Right ventricle myocardium inferior (tissue), 1 donor: Measurements from ENCODE around the gene PIGQ. TPM values are rescaled to one million over a fixed set of nuclear protein-coding genes. Genes with fewer than 3 reads are reported as not detected.

ENCODE experiments used
- ATAC-seq: fragments of 200-7000 bp; cut with Tn5 transposase; one replicate; pipeline ENCODE4 v1.9.1; 2020; ENCODE audit warnings: mild to moderate bottlenecking, moderate library complexity
- DNase-seq: peaks from one replicate; pipeline ENCODE4 v3.0.0; 2021; ENCODE audit errors: missing footprints
- intact Hi-C: fragments of 100-400 bp; cut with DNase I; formaldehyde crosslinking; loops from one replicate; pipeline ENCODE4 v1.11.0; 2022
- total RNA-seq: library from RNA; stranded (reverse); fragmentation: NEBNext Ultra II Directional; extraction: Animal tissue kit (Norgen Biotek cat#: 25700); gene quantifications from one replicate; pipeline ENCODE4 v1.2.1, GENCODE V29; 2021
- donor health status: DM: no; HTN: yes; CAD: no; lungs with severe emphysema.

PIGQ gene
- total RNA-seq, 1 donor from 2014 or later: 16.6 TPM

GRCh38 chr16:563072-563644 lies 6.6 kb upstream of the PIGQ start:
- DNase-seq (no peak), ATAC-seq (no peak)
- intact Hi-C loops: no loop called here

- intact Hi-C loops: no loop called here
- ATAC-seq (no peak), DNase-seq (no peak)
Observed at GRCh38 chr16:564690-565418, 4.9 kb upstream of the PIGQ start.

- intact Hi-C loops: no loop called here
- ATAC-seq: no peak
- no peak for DNase-seq
Observed at GRCh38 chr16:565419-566330, 4.1 kb upstream of the PIGQ start.

GRCh38 chr16:566475-567372 lies 3.0 kb upstream of the PIGQ start, which contains the start of gene NHLRC4:
Gene NHLRC4 (plus strand): TSS chr16:567005. CDS start chr16:568048, 1,043 bp downstream.
- intact Hi-C loops: no loop called here
- ATAC-seq (peak; percentile 61), DNase-seq (peak; percentile 90)

- DNase-seq (no peak), ATAC-seq (no peak)
- intact Hi-C loops: no loop called here
Observed at GRCh38 chr16:567373-568256, 2.2 kb upstream of the PIGQ start.

GRCh38 chr16:568401-569258 lies 1.1 kb upstream of the PIGQ start:
- no peak for ATAC-seq
- intact Hi-C loops: no loop called here
- no peak for DNase-seq

- ATAC-seq (no peak), DNase-seq (no peak)
- intact Hi-C loops: no loop called here
Observed at GRCh38 chr16:572865-573650, 3.3 kb downstream of the PIGQ start.

GRCh38 chr16:574021-574760 lies 4.4 kb downstream of the PIGQ start:
- ATAC-seq (no peak), DNase-seq (no peak)
- intact Hi-C loops: no loop called here

- intact Hi-C loops: no loop called here
- DNase-seq: no peak
- no peak for ATAC-seq
Observed at GRCh38 chr16:575354-576196, 5.8 kb downstream of the PIGQ start.

- ATAC-seq (no peak), DNase-seq (no peak)
- intact Hi-C loops: no loop called here
Observed at GRCh38 chr16:576197-576822, 6.5 kb downstream of the PIGQ start.

- no peak for ATAC-seq
- intact Hi-C loops: no loop called here
- no peak for DNase-seq
Observed at GRCh38 chr16:576823-577201, 7.0 kb downstream of the PIGQ start.

- no peak for DNase-seq
- no peak for ATAC-seq
- intact Hi-C loops: no loop called here
Observed at GRCh38 chr16:577796-578195, 8.0 kb downstream of the PIGQ start.

- intact Hi-C loops: no loop called here
- no peak for ATAC-seq
- no peak for DNase-seq
Observed at GRCh38 chr16:578232-578869, 8.6 kb downstream of the PIGQ start.

- ATAC-seq (peak; percentile 89), DNase-seq (peak; percentile 89)
- intact Hi-C loops: no loop called here
Observed at GRCh38 chr16:578870-579405, 9.2 kb downstream of the PIGQ start.
